ENCODE data around the gene RASA1.
"Not testable (repeated sequence)": the region's sequence is repeated elsewhere in the genome, so short reads cannot be mapped to it uniquely, and the experiment has no call there.

The RASA1 gene

GRCh38 chr5:87287266-87287665, 19.6 kb downstream of the RASA1 start:
- FAIRE-seq: not testable (repeated sequence)

GRCh38 chr5:87298692-87299362, 31.1 kb downstream of the RASA1 start:
- FAIRE-seq: no peak

DNA sequence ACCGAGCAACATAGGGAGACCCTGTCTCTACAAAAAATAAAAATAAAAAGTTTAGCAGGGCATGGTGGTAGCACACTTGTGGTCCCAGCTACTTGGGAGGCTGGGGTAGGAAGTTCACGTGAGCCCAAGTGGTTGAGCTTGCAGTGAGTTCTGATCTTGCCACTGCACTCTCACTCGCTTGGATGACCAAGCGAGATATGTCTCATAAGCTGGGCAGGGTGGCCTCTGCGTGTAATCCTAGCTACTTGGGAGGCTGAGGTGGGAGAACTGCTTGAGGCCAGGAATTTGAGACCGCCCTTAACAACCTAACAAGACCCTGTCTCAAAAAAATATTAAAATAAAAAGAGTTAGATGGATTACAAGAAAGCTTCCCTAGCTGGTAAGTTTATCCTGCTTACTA, 32.5 kb downstream of the RASA1 start:
- no peak for FAIRE-seq

GRCh38 chr5:87300744-87301143, 33.1 kb downstream of the RASA1 start:
- no peak for FAIRE-seq

DNA sequence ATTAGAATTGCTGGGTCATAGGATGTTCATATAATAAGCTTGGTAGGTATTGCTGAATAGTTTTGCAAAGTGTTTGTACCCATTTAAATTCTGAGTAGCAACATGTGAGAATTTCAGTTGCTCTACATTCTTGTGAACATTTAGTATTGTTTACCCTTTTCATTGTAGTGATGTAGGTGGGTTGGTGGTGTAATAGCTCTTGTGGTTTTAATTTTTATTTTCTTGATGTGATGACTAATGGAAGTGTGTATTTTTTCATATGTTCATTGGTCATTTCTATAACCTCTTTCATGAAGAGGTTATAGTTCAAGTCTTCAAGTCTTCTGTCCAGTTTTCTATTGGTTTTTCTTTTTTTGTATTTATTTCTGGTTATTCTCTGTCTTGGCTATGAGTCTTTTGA, 34.4 kb downstream of the RASA1 start:
- FAIRE-seq: no peak

GRCh38 chr5:87303324-87303723, 35.6 kb downstream of the RASA1 start:
- FAIRE-seq: peak; percentile 21

- not testable (repeated sequence) for FAIRE-seq
Measured at GRCh38 chr5:87306090-87306489, 38.4 kb downstream of the RASA1 start.

GRCh38 chr5:87307796-87308423, 40.2 kb downstream of the RASA1 start:
- no peak for FAIRE-seq

- FAIRE-seq: no peak
Measured at GRCh38 chr5:87311405-87312279, 44.0 kb downstream of the RASA1 start.

DNA sequence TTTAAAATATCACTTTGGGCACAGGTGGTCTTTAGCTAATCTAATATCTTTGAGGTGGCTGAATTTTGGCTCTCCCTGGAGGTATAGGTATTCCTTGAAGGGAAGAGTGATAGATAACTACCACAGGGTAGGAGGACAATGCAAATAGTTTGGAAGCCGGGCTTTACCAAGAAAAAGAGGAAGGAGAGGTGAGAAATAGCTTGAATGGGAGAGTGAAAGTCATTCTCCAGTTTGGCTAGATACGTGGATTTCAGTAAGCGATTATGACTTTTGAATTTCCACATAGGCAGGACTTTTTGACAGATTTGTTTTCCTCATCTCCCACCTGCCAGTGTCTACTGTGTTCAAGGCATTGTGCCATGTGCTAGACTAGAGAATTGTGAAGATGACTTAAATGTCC, 45.5 kb downstream of the RASA1 start:
- FAIRE-seq: no peak

- no peak for FAIRE-seq
Measured at GRCh38 chr5:87319469-87319868, 51.8 kb downstream of the RASA1 start.

GRCh38 chr5:87321605-87322004, 53.9 kb downstream of the RASA1 start:
- no peak for FAIRE-seq

- FAIRE-seq: no peak
Measured at GRCh38 chr5:87322381-87322780, 54.7 kb downstream of the RASA1 start.

DNA sequence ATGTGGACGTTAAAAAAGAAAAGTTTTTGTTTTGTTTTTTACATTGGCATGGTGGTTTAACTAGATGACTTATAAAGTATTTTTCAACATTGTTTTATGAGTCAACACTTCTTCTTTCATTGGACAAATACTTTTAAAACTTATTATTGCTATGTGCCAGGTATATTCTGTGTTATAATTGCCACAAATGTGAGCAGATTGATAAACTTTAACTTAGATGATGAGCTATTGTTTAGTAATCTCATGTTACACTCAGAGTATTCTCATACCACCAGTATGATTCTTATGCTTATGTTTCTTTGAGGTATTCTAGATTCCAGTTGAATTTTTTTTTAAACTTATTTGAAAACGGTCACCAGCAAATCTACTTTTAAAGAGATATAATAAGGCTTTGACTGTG, 60.3 kb downstream of the RASA1 start:
- no peak for FAIRE-seq

DNA sequence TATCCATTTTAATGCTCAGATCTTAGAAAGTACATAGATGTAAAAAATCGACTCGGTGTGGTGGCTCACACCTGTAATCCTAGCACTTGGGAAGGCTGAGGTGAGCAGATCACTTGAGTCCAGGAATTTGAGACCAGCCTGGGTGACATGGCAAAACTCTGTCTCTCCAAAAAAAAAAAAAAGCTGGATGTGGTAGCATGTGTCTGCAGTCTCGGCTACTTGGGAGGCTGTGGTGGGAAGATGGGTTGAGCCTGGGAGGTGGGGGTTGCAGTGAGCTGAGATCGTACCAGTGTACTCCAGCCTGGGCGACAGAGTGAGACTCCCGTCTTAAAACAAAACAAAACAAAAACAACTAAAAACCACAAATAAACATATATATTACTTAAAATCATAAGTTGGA, 61.4 kb downstream of the RASA1 start:
- FAIRE-seq: no peak

GRCh38 chr5:87339986-87340385, 72.3 kb downstream of the RASA1 start:
- FAIRE-seq: no peak

- FAIRE-seq: no peak
Measured at GRCh38 chr5:87340716-87341115, 73.0 kb downstream of the RASA1 start.

DNA sequence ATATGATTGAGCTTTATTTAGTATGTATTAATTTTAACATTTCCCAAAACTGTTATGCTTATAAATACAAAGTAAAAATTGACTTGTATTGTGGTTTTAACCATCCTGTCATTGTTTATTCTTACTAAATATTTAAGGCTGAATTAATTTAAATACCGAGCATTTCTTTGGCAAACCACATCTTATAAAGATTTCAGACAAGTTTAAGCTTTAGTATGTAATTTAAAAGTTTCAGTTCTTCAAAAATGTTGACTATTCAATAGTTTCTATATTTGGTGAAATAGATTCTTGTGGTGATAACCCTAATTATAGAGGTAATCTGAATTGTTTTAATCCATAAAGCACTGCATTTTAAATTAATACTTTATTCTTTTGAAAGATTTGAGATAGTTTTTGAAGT, 79.6 kb downstream of the RASA1 start:
- FAIRE-seq: peak; percentile 57

GRCh38 chr5:87347841-87348240, 80.2 kb downstream of the RASA1 start:
- no peak for FAIRE-seq

GRCh38 chr5:87354496-87354895, 86.8 kb downstream of the RASA1 start:
- no peak for FAIRE-seq

DNA sequence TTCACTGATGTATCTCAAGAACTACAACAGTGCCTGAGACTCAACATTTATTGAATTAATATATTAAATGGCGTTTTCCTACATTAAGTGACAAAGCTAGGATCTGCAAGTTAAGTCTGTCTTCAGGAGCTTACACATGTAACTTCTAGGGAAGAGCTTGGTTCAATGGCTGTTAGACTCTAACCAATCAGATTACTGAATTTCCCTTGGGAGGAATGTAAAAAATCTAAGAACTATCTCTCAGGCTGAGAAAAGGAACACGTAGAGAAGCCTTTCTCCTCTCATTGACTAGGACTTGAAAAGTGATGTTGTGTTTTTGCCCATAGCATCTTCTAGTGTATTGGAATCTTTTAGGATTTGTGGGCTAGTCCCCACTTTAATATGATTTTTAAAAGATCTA, 91.4 kb downstream of the RASA1 start:
- FAIRE-seq: no peak

GRCh38 chr5:87360132-87360531, 92.4 kb downstream of the RASA1 start:
- no peak for FAIRE-seq

- FAIRE-seq: no peak
Measured at GRCh38 chr5:87361031-87361445, 93.4 kb downstream of the RASA1 start.

Data from endometrium (tissue), 2 donors.